IMR-90 (cell line): ENCODE measurements around the gene CASTOR1. TPM values are rescaled to one million over a fixed set of nuclear protein-coding genes. Genes with fewer than 3 reads are reported as not detected.

Experiments
- ATAC-seq: fragments of 200-7000 bp; cut with Tn5 transposase; 2 replicates; pipeline ENCODE4 v1.9.1; 2020; ENCODE audit warnings: low read depth, mild to moderate bottlenecking, moderate library complexity
- BruUV-seq: library from RNA; stranded (reverse); fragments of 400-500 nt; replicated peaks from 2 replicates; lab custom pipeline; 2021; lab: Mats Ljungman, UMichigan
- CTCF ChIA-PET: fragments of 300-600 bp; formaldehyde crosslinking; extraction: SDS; loops from one replicate; lab custom pipeline; 2021; ENCODE audit warnings: antibody characterized with exemption; lab: Yijun Ruan, JAX
- POLR2A ChIA-PET: fragments of 300-600 bp; sonication (Branson Sonifier 250); formaldehyde crosslinking; loops from one replicate; lab custom pipeline; 2022; ENCODE audit warnings: antibody characterized with exemption; ENCODE audit not compliant: unreplicated experiment; lab: Charles Lee
- DNase-seq: peaks from one replicate; pipeline ENCODE4 v3.0.0; 2013
- H2AFZ ChIP-seq: replicated peaks from 2 replicates; pipeline ENCODE3; 2013; ENCODE audit warnings: low read length, mild to moderate bottlenecking; ENCODE audit not compliant: poor library complexity
- H2AK5ac ChIP-seq: 2 replicates; pipeline ENCODE4 v1.6.1; 2013; ENCODE audit warnings: low read depth, low read length, inconsistent platforms
- H2AK9ac ChIP-seq: replicated peaks from 2 replicates; pipeline ENCODE3; 2013; ENCODE audit warnings: mild to moderate bottlenecking, low read depth, low read length, moderate library complexity; ENCODE audit not compliant: poor library complexity
- H2BK120ac ChIP-seq: 2 replicates; pipeline ENCODE4 v1.6.1; 2013; ENCODE audit warnings: low read depth, low read length, inconsistent platforms
- H2BK15ac ChIP-seq: 3 replicates; pipeline ENCODE4 v1.6.1; 2013; ENCODE audit warnings: low read depth, low read length, inconsistent platforms
- H2BK20ac ChIP-seq: 2 replicates; pipeline ENCODE4 v1.6.1; 2013; ENCODE audit warnings: low read depth, mild to moderate bottlenecking, inconsistent platforms, low read length, moderate library complexity
- H2BK5ac ChIP-seq: 2 replicates; pipeline ENCODE4 v1.6.1; 2013; ENCODE audit warnings: mild to moderate bottlenecking, low read depth, low read length, inconsistent platforms; ENCODE audit not compliant: poor library complexity, severe bottlenecking
- H3K14ac ChIP-seq: replicated peaks from 2 replicates; pipeline ENCODE4 v1.6.1; 2013; ENCODE audit warnings: low read depth, low read length, inconsistent platforms
- H3K18ac ChIP-seq: 2 replicates; pipeline ENCODE4 v1.6.1; 2013; ENCODE audit warnings: low read depth, low read length, control low read depth
- H3K23ac ChIP-seq: 2 replicates; pipeline ENCODE4 v1.6.1; 2013; ENCODE audit warnings: low read depth, low read length, inconsistent platforms
- H3K27ac ChIP-seq: 2 replicates; pipeline ENCODE4 v1.5.1; 2013; ENCODE audit warnings: mild to moderate bottlenecking, control low read depth, low read length; ENCODE audit not compliant: insufficient read depth
- H3K27me3 ChIP-seq: 2 replicates; pipeline ENCODE4 v1.6.1; 2013; ENCODE audit warnings: low read length; ENCODE audit not compliant: control insufficient read depth, insufficient read depth
- H3K36me3 ChIP-seq: 2 replicates; pipeline ENCODE4 v1.6.1; 2013; ENCODE audit warnings: low read length, mixed read lengths; ENCODE audit not compliant: control insufficient read depth, insufficient read depth
- H3K4ac ChIP-seq: 2 replicates; pipeline ENCODE4 v1.6.1; 2013; ENCODE audit warnings: low read depth, low read length, inconsistent platforms
- H3K4me1 ChIP-seq: 2 replicates; pipeline ENCODE4 v1.6.1; 2013; ENCODE audit warnings: low read length, mixed read lengths; ENCODE audit not compliant: control insufficient read depth, insufficient read depth
- H3K4me2 ChIP-seq: 2 replicates; pipeline ENCODE4 v1.6.1; 2013; ENCODE audit warnings: low read depth, mild to moderate bottlenecking, control low read depth, low read length, moderate library complexity
- H3K4me3 ChIP-seq: 2 replicates; pipeline ENCODE4 v1.5.1; 2013; ENCODE audit warnings: low read depth, mild to moderate bottlenecking, control low read depth, low read length, moderate library complexity; ENCODE audit not compliant: insufficient read depth
- H3K56ac ChIP-seq: 2 replicates; pipeline ENCODE4 v1.6.1; 2013; ENCODE audit warnings: low read length, inconsistent platforms; ENCODE audit not compliant: insufficient read depth; ENCODE audit errors: extremely low read depth
- H3K79me1 ChIP-seq, 2 experiments: 2 replicates each; pipeline ENCODE4 v1.6.1; 2013; ENCODE audit warnings: low read length in 2 of 2, inconsistent platforms in 1 of 2, low read depth in 1 of 2
- H3K9ac ChIP-seq: 2 replicates; pipeline ENCODE4 v1.6.1; 2013; ENCODE audit warnings: low read depth, low read length, control low read depth
- H3K9me1 ChIP-seq: 2 replicates; pipeline ENCODE4 v1.6.1; 2013; ENCODE audit warnings: low read length, inconsistent platforms; ENCODE audit not compliant: insufficient read depth
- H3K9me3 ChIP-seq: 2 replicates; pipeline ENCODE4 v1.6.1; 2013; ENCODE audit warnings: low read length; ENCODE audit not compliant: control insufficient read depth, insufficient read depth
- H4K20me1 ChIP-seq: 2 replicates; pipeline ENCODE4 v1.6.1; 2013; ENCODE audit warnings: low read length, inconsistent platforms; ENCODE audit not compliant: insufficient read depth
- H4K5ac ChIP-seq: 2 replicates; pipeline ENCODE4 v1.6.1; 2013; ENCODE audit warnings: mild to moderate bottlenecking, low read depth, low read length, control low read depth
- H4K8ac ChIP-seq, 2 experiments: 2 replicates each; pipeline ENCODE4 v1.6.1; 2013; ENCODE audit warnings: low read depth in 2 of 2, low read length in 2 of 2, control low read depth in 1 of 2, inconsistent platforms in 1 of 2
- H4K91ac ChIP-seq: 2 replicates; pipeline ENCODE4 v1.6.1; 2013; ENCODE audit warnings: low read depth, low read length, inconsistent platforms; ENCODE audit not compliant: insufficient read depth
- BHLHE40 ChIP-seq: fragments of 150-350 bp; IDR thresholded peaks from 2 replicates; pipeline ENCODE4 v1.6.1; 2016; ENCODE audit warnings: mild to moderate bottlenecking, low read depth, low read length
- CEBPB ChIP-seq: IDR thresholded peaks from 2 replicates; pipeline ENCODE4 v1.6.1; 2012; ENCODE audit warnings: low read depth, low read length, improper control_type of control experiment
- CHD1 ChIP-seq: IDR thresholded peaks from 2 replicates; pipeline ENCODE4 v1.6.1; 2012; ENCODE audit warnings: low read depth, low read length, improper control_type of control experiment
- FOS ChIP-seq: fragments of 150-350 bp; IDR thresholded peaks from 2 replicates; pipeline ENCODE4 v1.6.1; 2016; ENCODE audit warnings: low read depth, low read length
- MAFK ChIP-seq: IDR thresholded peaks from 2 replicates; pipeline ENCODE4 v1.6.1; 2012; ENCODE audit warnings: low read depth, low read length, improper control_type of control experiment
- MAZ ChIP-seq: IDR thresholded peaks from 2 replicates; pipeline ENCODE4 v1.6.1; 2012; ENCODE audit warnings: low read depth, mild to moderate bottlenecking, low read length, improper control_type of control experiment, moderate library complexity, borderline replicate concordance
- MXI1 ChIP-seq: IDR thresholded peaks from 2 replicates; pipeline ENCODE4 v1.6.1; 2012; ENCODE audit warnings: low read depth, mild to moderate bottlenecking, low read length, moderate library complexity, borderline replicate concordance
- NFE2L2 ChIP-seq: fragments of 150-350 bp; IDR thresholded peaks from 2 replicates; pipeline ENCODE4 v1.6.1; 2016; ENCODE audit warnings: low read depth, mild to moderate bottlenecking, low read length
- POLR2A ChIP-seq: IDR thresholded peaks from 2 replicates; pipeline ENCODE4 v1.6.1; 2012; ENCODE audit warnings: mild to moderate bottlenecking, low read depth, low read length
- RAD21 ChIP-seq: IDR thresholded peaks from 2 replicates; pipeline ENCODE4 v1.6.1; 2012; ENCODE audit warnings: low read length, improper control_type of control experiment
- RCOR1 ChIP-seq: IDR thresholded peaks from 2 replicates; pipeline ENCODE4 v1.6.1; 2012; ENCODE audit warnings: mild to moderate bottlenecking, low read length, improper control_type of control experiment; ENCODE audit not compliant: insufficient replicate concordance
- SMC3 ChIP-seq: fragments of 150-350 bp; IDR thresholded peaks from 2 replicates; pipeline ENCODE4 v1.6.1; 2016; ENCODE audit warnings: low read depth, mild to moderate bottlenecking, antibody characterized with exemption, low read length, moderate library complexity
- USF2 ChIP-seq: fragments of 150-350 bp; IDR thresholded peaks from 2 replicates; pipeline ENCODE4 v1.6.1; 2017; ENCODE audit warnings: mild to moderate bottlenecking, antibody characterized with exemption, low read length, low read depth
- WGBS, 2 experiments: methylation state at CpG; one replicate each; pipeline versions ENCODE4 v1.1.5 to v1.1.7; 2013; ENCODE audit warnings: missing lambda C conversion rate in 2 of 2; ENCODE audit not compliant: insufficient read length in 1 of 2; ENCODE audit errors: extremely low coverage in 2 of 2; 5-methylcytosine and 5-hydroxymethylcytosine counted together
- dilution Hi-C: fragments of 300-500 bp; cut with HindIII; formaldehyde crosslinking; loops from one replicate; pipeline ENCODE4 v1.14.3; 2018; ENCODE audit warnings: low sequenced_read_pairs; ENCODE audit not compliant: unreplicated experiment
- in situ Hi-C: fragments of 300-500 bp; cut with MboI; formaldehyde crosslinking; loops from 3 replicates; pipeline ENCODE4 v1.14.3; 2019; ENCODE audit warnings: low sequenced_read_pairs, inconsistent platforms, mixed read lengths
- intact Hi-C: fragments of 100-400 bp; cut with micrococcal nuclease; formaldehyde crosslinking; loops from 2 replicates; pipeline ENCODE4 v1.10.0; 2022
- polyA plus RNA-seq, 3 experiments: library from polyadenylated mRNA; depleted of rRNA; stranded (reverse); fragments of >200 nt; gene quantifications; 2 replicates each; pipeline ENCODE4 v1.2.3, GENCODE V29; 2012; ENCODE audit warnings: low replicate concordance in 1 of 3
- total RNA-seq: library from RNA; depleted of rRNA; stranded (reverse); fragments of >200 nt; gene quantifications from 2 replicates; pipeline ENCODE4 v1.2.3, GENCODE V29; 2012
- TF ChIP-seq, protein P1 (sequence below): conservative IDR thresholded peaks from 2 replicates; pipeline ENCODE4 v1.5.1; 2012; ENCODE audit warnings: mild to moderate bottlenecking, low read depth, low read length, improper control_type of control experiment
- TF ChIP-seq, protein P2 (sequence below): fragments of 150-350 bp; IDR thresholded peaks from 2 replicates; pipeline ENCODE4 v1.6.1; 2016; ENCODE audit warnings: low read depth, mild to moderate bottlenecking, low read length, moderate library complexity, borderline replicate concordance

CASTOR1 gene
- total and polyA plus RNA-seq, 2 of the 4 experiments (the other 2 are of a cell fraction): 10.6 to 23.5 TPM

GRCh38 chr22:30267382-30268302 lies 21.7 kb downstream of the CASTOR1 start:
- ATAC-seq: no peak
- H4K8ac ChIP-seq: no peak overlapping the region
- POLR2A ChIA-PET: no interaction called here
- no peak overlapping the region for H2AK9ac ChIP-seq
- no peak overlapping the region for H3K27ac ChIP-seq
- no peaks in the 10 kb centered on the region for H3K36me3 ChIP-seq
- H4K20me1 ChIP-seq: no peaks in the 10 kb centered on the region
- no peak overlapping the region for H3K56ac ChIP-seq
- no peak overlapping the region for H3K14ac ChIP-seq
- no peak overlapping the region for H2BK5ac ChIP-seq
- BruUV-seq: no TSS peak
- no peak overlapping the region for H3K4me3 ChIP-seq
- H2BK120ac ChIP-seq: no peak overlapping the region
- H3K27me3 ChIP-seq: no peaks in the 10 kb centered on the region
- intact Hi-C loops: no loop called here
- no peak overlapping the region for H3K9ac ChIP-seq
- peaks cover 5% of the 10 kb centered on the region; the same call in 1 of the 2 replicates for H3K4me1 ChIP-seq
- no peak overlapping the region for H3K23ac ChIP-seq
- H3K9me1 ChIP-seq: no peaks in the 10 kb centered on the region; the same call in 1 of the 2 replicates
- no peak overlapping the region for H2AFZ ChIP-seq
- H2BK15ac ChIP-seq: no peak overlapping the region
- no peak overlapping the region for H3K4ac ChIP-seq
- H4K91ac ChIP-seq: no peak overlapping the region
- CTCF ChIA-PET: no interaction called here
- H4K5ac ChIP-seq: no peak overlapping the region
- dilution Hi-C loops: no loop called here
- in situ Hi-C loops: no loop called here
- H3K9me3 ChIP-seq: no peaks in the 10 kb centered on the region
- no CpG with 5 or more reads among the region's 14 CpGs for WGBS, 2 experiments
- H2BK20ac ChIP-seq: no peak overlapping the region
- no peak overlapping the region; the same call in 1 of the 2 replicates for H2AK5ac ChIP-seq
- no peak overlapping the region for H3K18ac ChIP-seq
- DNase-seq: no peak
- H3K79me1 ChIP-seq: no peaks in the 10 kb centered on the region
- H3K4me2 ChIP-seq: no peak overlapping the region
- TF ChIP-seq FOS (no peak), MAZ (no peak), MXI1 (no peak), CEBPB (no peak), SMC3 (no peak), POLR2A (no peak), RAD21 (no peak), NFE2L2 (no peak), CHD1 (no peak), USF2 (no peak), MAFK (no peak), RCOR1 (no peak), BHLHE40 (no peak)
- TF ChIP-seq, protein P1, sequence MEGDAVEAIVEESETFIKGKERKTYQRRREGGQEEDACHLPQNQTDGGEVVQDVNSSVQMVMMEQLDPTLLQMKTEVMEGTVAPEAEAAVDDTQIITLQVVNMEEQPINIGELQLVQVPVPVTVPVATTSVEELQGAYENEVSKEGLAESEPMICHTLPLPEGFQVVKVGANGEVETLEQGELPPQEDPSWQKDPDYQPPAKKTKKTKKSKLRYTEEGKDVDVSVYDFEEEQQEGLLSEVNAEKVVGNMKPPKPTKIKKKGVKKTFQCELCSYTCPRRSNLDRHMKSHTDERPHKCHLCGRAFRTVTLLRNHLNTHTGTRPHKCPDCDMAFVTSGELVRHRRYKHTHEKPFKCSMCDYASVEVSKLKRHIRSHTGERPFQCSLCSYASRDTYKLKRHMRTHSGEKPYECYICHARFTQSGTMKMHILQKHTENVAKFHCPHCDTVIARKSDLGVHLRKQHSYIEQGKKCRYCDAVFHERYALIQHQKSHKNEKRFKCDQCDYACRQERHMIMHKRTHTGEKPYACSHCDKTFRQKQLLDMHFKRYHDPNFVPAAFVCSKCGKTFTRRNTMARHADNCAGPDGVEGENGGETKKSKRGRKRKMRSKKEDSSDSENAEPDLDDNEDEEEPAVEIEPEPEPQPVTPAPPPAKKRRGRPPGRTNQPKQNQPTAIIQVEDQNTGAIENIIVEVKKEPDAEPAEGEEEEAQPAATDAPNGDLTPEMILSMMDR: no peak
- TF ChIP-seq, protein P2, sequence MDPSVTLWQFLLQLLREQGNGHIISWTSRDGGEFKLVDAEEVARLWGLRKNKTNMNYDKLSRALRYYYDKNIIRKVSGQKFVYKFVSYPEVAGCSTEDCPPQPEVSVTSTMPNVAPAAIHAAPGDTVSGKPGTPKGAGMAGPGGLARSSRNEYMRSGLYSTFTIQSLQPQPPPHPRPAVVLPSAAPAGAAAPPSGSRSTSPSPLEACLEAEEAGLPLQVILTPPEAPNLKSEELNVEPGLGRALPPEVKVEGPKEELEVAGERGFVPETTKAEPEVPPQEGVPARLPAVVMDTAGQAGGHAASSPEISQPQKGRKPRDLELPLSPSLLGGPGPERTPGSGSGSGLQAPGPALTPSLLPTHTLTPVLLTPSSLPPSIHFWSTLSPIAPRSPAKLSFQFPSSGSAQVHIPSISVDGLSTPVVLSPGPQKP: no peak
